AML-193 (cell line): ENCODE results near the gene GRIN2A.

ENCODE experiments used
- DNase-seq, 2 experiments: peaks; one replicate each; lab custom pipeline; 2025; lab: John Stamatoyannopoulos, UW

The GRIN2A gene

GRCh38 chr16:10031473-10031872 is 150.8 kb downstream of the GRIN2A start:
- no peak for DNase-seq

GRCh38 chr16:10028644-10029043 is 153.6 kb downstream of the GRIN2A start:
- no peak for DNase-seq

- DNase-seq: no peak
Observed at GRCh38 chr16:10027553-10027952, 154.7 kb downstream of the GRIN2A start.

GRCh38 chr16:10026593-10026992 is 155.6 kb downstream of the GRIN2A start:
- DNase-seq: no peak

GRCh38 chr16:10022098-10022497 is 160.1 kb downstream of the GRIN2A start:
- DNase-seq: no peak

GRCh38 chr16:10020866-10021265 is 161.4 kb downstream of the GRIN2A start:
- no peak for DNase-seq

- no peak for DNase-seq
Observed at GRCh38 chr16:10016752-10017151, 165.5 kb downstream of the GRIN2A start.

- DNase-seq: no peak
Observed at GRCh38 chr16:10015397-10015796, 166.8 kb downstream of the GRIN2A start.

GRCh38 chr16:10013774-10014173 is 168.5 kb downstream of the GRIN2A start:
- DNase-seq: no peak

- no peak for DNase-seq
Observed at GRCh38 chr16:10013364-10013763, 168.9 kb downstream of the GRIN2A start.

GRCh38 chr16:10009684-10010083 is 172.5 kb downstream of the GRIN2A start:
- DNase-seq: no peak

GRCh38 chr16:10003486-10003885 is 178.7 kb downstream of the GRIN2A start:
- no peak for DNase-seq

- no peak for DNase-seq
Observed at GRCh38 chr16:10001258-10001775, 180.9 kb downstream of the GRIN2A start.

GRCh38 chr16:9996221-9996620 is 186.0 kb downstream of the GRIN2A start:
- no peak for DNase-seq

GRCh38 chr16:9992441-9992840 is 189.8 kb downstream of the GRIN2A start:
- DNase-seq: no peak

- no peak for DNase-seq
Observed at GRCh38 chr16:9980981-9981380, 201.2 kb downstream of the GRIN2A start.

- no peak for DNase-seq
Observed at GRCh38 chr16:9978160-9978725, 204.0 kb downstream of the GRIN2A start.

- no peak for DNase-seq
Observed at GRCh38 chr16:9977333-9977897, 204.8 kb downstream of the GRIN2A start.

GRCh38 chr16:9976601-9977000 is 205.6 kb downstream of the GRIN2A start:
- no peak for DNase-seq

- no peak for DNase-seq
Observed at GRCh38 chr16:9971907-9972306, 210.3 kb downstream of the GRIN2A start.

- DNase-seq: no peak
Observed at GRCh38 chr16:9970796-9971195, 211.4 kb downstream of the GRIN2A start.

- DNase-seq: no peak
Observed at GRCh38 chr16:9970244-9970643, 212.0 kb downstream of the GRIN2A start.

- DNase-seq: no peak
Observed at GRCh38 chr16:9969580-9969979, 212.6 kb downstream of the GRIN2A start.

- no peak for DNase-seq
Observed at GRCh38 chr16:9966569-9967157, 215.6 kb downstream of the GRIN2A start.
